SH-SY5Y (cell line): Measurements from ENCODE around the gene OGFR.

ENCODE experiments used
- GATA2 ChIP-seq: IDR thresholded peaks from 2 replicates; pipeline ENCODE4 v1.6.1; 2011; ENCODE audit warnings: mild to moderate bottlenecking, low read depth, low read length
- GATA3 ChIP-seq: IDR thresholded peaks from 2 replicates; pipeline ENCODE4 v1.6.1; 2011; ENCODE audit warnings: low read depth, mild to moderate bottlenecking, low read length, moderate library complexity

The OGFR gene

GRCh38 chr20:62773845-62774714 is 30.6 kb upstream of the OGFR start:
- TF ChIP-seq GATA2 (no peak), GATA3 (no peak)

GRCh38 chr20:62774762-62775161 is 29.9 kb upstream of the OGFR start:
- TF ChIP-seq GATA3 (no peak), GATA2 (no peak)

- TF ChIP-seq GATA3 = no peak
- TF ChIP-seq GATA2 = no peak
Measured at GRCh38 chr20:62775206-62775605, 29.4 kb upstream of the OGFR start.

- TF ChIP-seq GATA3 (no peak), GATA2 (no peak)
Measured at GRCh38 chr20:62776035-62776691, 28.5 kb upstream of the OGFR start.

- no peak for TF ChIP-seq GATA3
Measured at GRCh38 chr20:62776692-62777527, 27.7 kb upstream of the OGFR start.

- TF ChIP-seq GATA3 (no peak), GATA2 (no peak)
Measured at GRCh38 chr20:62777528-62777830, 27.2 kb upstream of the OGFR start.

- TF ChIP-seq GATA3 (no peak), GATA2 (no peak)
Measured at GRCh38 chr20:62778058-62778457, 26.6 kb upstream of the OGFR start.

- no peak for TF ChIP-seq GATA2
- no peak for TF ChIP-seq GATA3
Measured at GRCh38 chr20:62778601-62779416, 25.8 kb upstream of the OGFR start.

- TF ChIP-seq GATA2 = no peak
Measured at GRCh38 chr20:62779417-62779685, 25.3 kb upstream of the OGFR start.

- TF ChIP-seq GATA2 = no peak
- TF ChIP-seq GATA3 = no peak
Measured at GRCh38 chr20:62780204-62780603, 24.4 kb upstream of the OGFR start.

GRCh38 chr20:62780696-62781095 is 23.9 kb upstream of the OGFR start:
- TF ChIP-seq GATA3 = no peak
- TF ChIP-seq GATA2 = no peak

- TF ChIP-seq GATA3 (no peak), GATA2 (no peak)
Measured at GRCh38 chr20:62782149-62782892, 22.3 kb upstream of the OGFR start.

- TF ChIP-seq GATA2 = no peak
- no peak for TF ChIP-seq GATA3
Measured at GRCh38 chr20:62782893-62783278, 21.7 kb upstream of the OGFR start.
